ENCODE measurements around the gene CSGALNACT2. TPM values are rescaled to one million over a fixed set of nuclear protein-coding genes. Genes with fewer than 3 reads are reported as not detected.
A peak's percentile ranks its signal among the peaks of the same experiment; 100 is the strongest.

The CSGALNACT2 gene
- total and polyA plus RNA-seq, 11 donors: 2.6 to 17.7 (median 8.8) TPM

- peaks cover 0 to 11% (median 0%) of the 10 kb centered on the region in 12 donors for H3K4me1 ChIP-seq
- intact Hi-C loops (cut with DNase I): no loop called here
- no peak overlapping the region for H3K4me3 ChIP-seq
- no peaks in the 10 kb centered on the region for H3K9me3 ChIP-seq
- DNase-seq (peak in 1 of 5 donors; percentile 22), ATAC-seq (no peak)
- 90 to 95% (median 93%) methylated on average over 8 to 10 of the region's 10 CpGs for WGBS, 4 donors
- H3K36me3 ChIP-seq: no peaks in the 10 kb centered on the region
- no peak overlapping the region for H3K27ac ChIP-seq
- no peaks in the 10 kb centered on the region for H3K27me3 ChIP-seq
- TF ChIP-seq CTCF (IDR thresholded peaks at IDR 0.05): no peak
- TF ChIP-seq POLR2A (IDR thresholded peaks at IDR 0.05): no peak
Measured at GRCh38 chr10:43115881-43116595, 22.2 kb upstream of the CSGALNACT2 start.

- DNase-seq (no peak), ATAC-seq (no peak)
- H3K4me3 ChIP-seq: no peak overlapping the region
- H3K36me3 ChIP-seq: no peaks in the 10 kb centered on the region
- H3K27me3 ChIP-seq: no peaks in the 10 kb centered on the region
- no peak for TF ChIP-seq POLR2A (IDR thresholded peaks at IDR 0.05)
- TF ChIP-seq CTCF (IDR thresholded peaks at IDR 0.05): no peak
- H3K4me1 ChIP-seq: peaks cover 0 to 16% (median 4%) of the 10 kb centered on the region in 12 donors
- no peak overlapping the region for H3K27ac ChIP-seq
- WGBS, 4 donors: 91 to 94% (median 93%) methylated on average over 8 to 10 of the region's 10 CpGs
- intact Hi-C loops (cut with DNase I): no loop called here
- no peaks in the 10 kb centered on the region for H3K9me3 ChIP-seq
Measured at GRCh38 chr10:43116596-43116995, 21.6 kb upstream of the CSGALNACT2 start.

GRCh38 chr10:43117031-43117776 lies 21.0 kb upstream of the CSGALNACT2 start:
- TF ChIP-seq POLR2A (IDR thresholded peaks at IDR 0.05) (no peak), CTCF (IDR thresholded peaks at IDR 0.05) (no peak)
- Histone ChIP-seq H3K4me3 (no peak overlapping the region), H3K9me3 (no peaks in the 10 kb centered on the region), H3K27ac (no peak overlapping the region), H3K27me3 (no peaks in the 10 kb centered on the region), H3K4me1 (peaks cover 0 to 22% (median 4%) of the 10 kb centered on the region in 12 donors), H3K36me3 (no peaks in the 10 kb centered on the region)
- ATAC-seq (no peak), DNase-seq (peak in 1 of 5 donors; percentile 17)
- WGBS, 4 donors: 76 to 93% (median 80%) methylated on average over 8 to 9 of the region's 9 CpGs
- intact Hi-C loops (cut with DNase I): no loop called here
